Measurements from ENCODE around the gene EPHA2. TPM values are rescaled to one million over a fixed set of nuclear protein-coding genes. Genes with fewer than 3 reads are reported as not detected.

EPHA2 gene
- polyA plus RNA-seq, 1 of the 3 experiments (the other 2 are of a cell fraction), result 126 TPM

- no peaks in the 10 kb centered on the region for H4K20me1 ChIP-seq (ENCODE audit: insufficient read depth)
- H3K79me2 ChIP-seq (ENCODE audit: insufficient read depth), result no peaks in the 10 kb centered on the region
- no peaks in the 10 kb centered on the region for H3K9me2 ChIP-seq
- no peak overlapping the region; a peak in 1 of 4 replicates for H3K27ac ChIP-seq (ENCODE audit: low read depth in 2 of 2, low read length in 1 of 2)
- no peak overlapping the region for H2AFZ ChIP-seq (ENCODE audit: low read depth)
- no peak overlapping the region for H3K9ac ChIP-seq
- POLR2A ChIA-PET, result no interaction called here
- DNase-seq, result no peak
- no peaks in the 10 kb centered on the region for H3K9me3 ChIP-seq
- H3K27me3 ChIP-seq (ENCODE audit: insufficient read depth), result no peaks in the 10 kb centered on the region
- H3K4me1 ChIP-seq (ENCODE audit: control insufficient read depth in 1 of 2, insufficient read depth in 2 of 2, low read depth in 1 of 2, low read length in 1 of 2), result peaks cover 0 to 3% of the 10 kb centered on the region in 2 experiments; a peak in 1 of 4 replicates
- TF ChIP-seq RAD21 (IDR thresholded peaks at IDR 0.05; ENCODE audit: low read length) (no peak), ELF1 (IDR thresholded peaks at IDR 0.05) (no peak), EP300 (IDR thresholded peaks at IDR 0.05; ENCODE audit: borderline replicate concordance in 1 of 2, low read depth in 1 of 2, low read length in 1 of 2) (no peak), NRF1 (IDR thresholded peaks at IDR 0.05; ENCODE audit: low read depth, low read length) (no peak)
- WGBS (ENCODE audit: low lambda C conversion rate), result 93% methylated on average over 9 of the region's 17 CpGs
- no peaks in the 10 kb centered on the region for H3K36me3 ChIP-seq (replicated peaks in 1 of 2; ENCODE audit: control insufficient read depth in 1 of 2, insufficient read depth in 2 of 2, low read length in 1 of 2)
- CTCF ChIA-PET, result interaction anchor here (0.8 to 1.0 kb wide), 2 partner anchors 8 to 64 kb away, joined by 3 read pairs; no protein-coding TSS in a partner anchor
- no peak overlapping the region for H3K4me2 ChIP-seq
- no peaks in the 10 kb centered on the region for H3F3A ChIP-seq (replicated peaks; ENCODE audit: insufficient read depth)
- H3K4me3 ChIP-seq (ENCODE audit: low read depth in 2 of 2, low read length in 1 of 2), result no peak overlapping the region
Measured at GRCh38 chr1:16088351-16088911, 67.4 kb downstream of the EPHA2 start.

- no peak overlapping the region for H3K4me3 ChIP-seq (ENCODE audit: low read depth in 2 of 2, low read length in 1 of 2)
- no peak overlapping the region; the same call in 1 of the 2 replicates for H2AFZ ChIP-seq (ENCODE audit: low read depth)
- no peak overlapping the region for H3K27ac ChIP-seq (ENCODE audit: low read depth in 2 of 2, low read length in 1 of 2)
- CTCF ChIA-PET, result interaction anchor here (1.2 kb wide), 1 partner anchor 101 kb away, joined by 4 read pairs; no protein-coding TSS in a partner anchor
- DNase-seq, result no peak
- no peaks in the 10 kb centered on the region for H3K79me2 ChIP-seq (ENCODE audit: insufficient read depth)
- no peaks in the 10 kb centered on the region for H3K9me2 ChIP-seq
- no peaks in the 10 kb centered on the region for H3K36me3 ChIP-seq (replicated peaks in 1 of 2; ENCODE audit: control insufficient read depth in 1 of 2, insufficient read depth in 2 of 2, low read length in 1 of 2)
- H3K4me2 ChIP-seq, result no peak overlapping the region
- H3K27me3 ChIP-seq (ENCODE audit: insufficient read depth), result no peaks in the 10 kb centered on the region
- H3F3A ChIP-seq (replicated peaks; ENCODE audit: insufficient read depth), result no peaks in the 10 kb centered on the region
- H3K9me3 ChIP-seq, result no peaks in the 10 kb centered on the region
- 79% methylated on average over 5 of the region's 7 CpGs for WGBS (ENCODE audit: low lambda C conversion rate)
- H3K4me1 ChIP-seq (ENCODE audit: control insufficient read depth in 1 of 2, insufficient read depth in 2 of 2, low read depth in 1 of 2, low read length in 1 of 2), result peaks cover 0 to 3% of the 10 kb centered on the region in 2 experiments; a peak in 1 of 4 replicates
- H3K9ac ChIP-seq, result no peak overlapping the region
- TF ChIP-seq EZH2phosphoT487 (IDR thresholded peaks at IDR 0.05; ENCODE audit: borderline replicate concordance, low read depth), result no peak
- no peak for TF ChIP-seq GABPA (IDR thresholded peaks at IDR 0.05; ENCODE audit: low read depth)
- TF ChIP-seq FOXM1 (IDR thresholded peaks at IDR 0.05; ENCODE audit: low read depth), result no peak
- TF ChIP-seq USF2 (IDR thresholded peaks at IDR 0.05; ENCODE audit: borderline replicate concordance, low read depth, low read length), result no peak
- TF ChIP-seq ZBTB33 (IDR thresholded peaks at IDR 0.05; ENCODE audit: borderline replicate concordance, low read depth), result no peak
- TF ChIP-seq SIN3A (IDR thresholded peaks at IDR 0.05; ENCODE audit: borderline replicate concordance, low read depth, low read length), result no peak
- no peak for TF ChIP-seq MAX (IDR thresholded peaks at IDR 0.05; ENCODE audit: low read depth)
- TF ChIP-seq NFIC (IDR thresholded peaks at IDR 0.05; ENCODE audit: borderline replicate concordance), result no peak
- no peak for TF ChIP-seq SMC3 (IDR thresholded peaks at IDR 0.05; ENCODE audit: low read depth, low read length)
- no peak for TF ChIP-seq MEF2A (IDR thresholded peaks at IDR 0.05; ENCODE audit: borderline replicate concordance, low read depth)
- TF ChIP-seq NRF1 (IDR thresholded peaks at IDR 0.05; ENCODE audit: low read depth, low read length), result no peak
- no peak for TF ChIP-seq FOXJ3 (CRISPR knock-in tag; IDR thresholded peaks at IDR 0.05)
- no peak for TF ChIP-seq MXI1 (IDR thresholded peaks at IDR 0.05; ENCODE audit: low read depth, low read length)
- POLR2A ChIA-PET, result no interaction called here
- H4K20me1 ChIP-seq (ENCODE audit: insufficient read depth), result no peaks in the 10 kb centered on the region
Measured at GRCh38 chr1:16087733-16088132, 68.1 kb downstream of the EPHA2 start.
